ENCODE results near the gene HOMER2. TPM values are rescaled to one million over a fixed set of nuclear protein-coding genes. Genes with fewer than 3 reads are reported as not detected.

Gene HOMER2
- total and polyA plus RNA-seq, 2 experiments from 2014 or later, result 10.8 to 23.9 TPM

GRCh38 chr15:82808634-82809041, 143.9 kb downstream of the HOMER2 start:
- Histone ChIP-seq H3K27ac (ENCODE audit: low read depth) (no peak overlapping the region), H3K9me2 (ENCODE audit: insufficient read depth) (0 out of 2 replicates have a peak, but pooled peaks cover 2% of the 10 kb centered on the region), H4K20me1 (replicated peaks; ENCODE audit: insufficient read depth) (peaks cover 8% of the 10 kb centered on the region; the same call in 1 of the 2 replicates), H3K4me1 (ENCODE audit: insufficient read depth) (peaks cover 18% of the 10 kb centered on the region), H3K4me3 (peak overlapping the region; percentile 77; the same call in 1 of the 2 replicates), H2AFZ (peak overlapping the region; percentile 85), H3K4me2 (peak overlapping the region; percentile 66; the same call in 1 of the 2 replicates), H3K36me3 (ENCODE audit: insufficient read depth) (no peaks in the 10 kb centered on the region), H3K79me2 (replicated peaks; ENCODE audit: insufficient read depth) (peaks cover 7% of the 10 kb centered on the region; the same call in 1 of the 2 replicates), H3F3A (replicated peaks; ENCODE audit: low read depth) (peaks cover 5% of the 10 kb centered on the region; the same call in 1 of the 2 replicates), H3K27me3 (ENCODE audit: insufficient read depth) (peaks cover 5% of the 10 kb centered on the region; the same call in 1 of the 2 replicates)
- peaks cover 22% of the 10 kb centered on the region for H3K4me1 Mint-ChIP-seq
- peak overlapping the region; percentile 72 for H3K4me3 Mint-ChIP-seq
- ATAC-seq, result no peak
- H3K36me3 Mint-ChIP-seq (ENCODE audit: low read depth), result no peaks in the 10 kb centered on the region
- H3K27ac Mint-ChIP-seq, result no peak overlapping the region
- H3K9me3 Mint-ChIP-seq, result no peaks in the 10 kb centered on the region
- no peak for DNase-seq (ENCODE audit: low spot score)
- no peaks in the 10 kb centered on the region for H3K27me3 Mint-ChIP-seq (ENCODE audit: insufficient read depth, low read depth, poor library complexity)
- TF ChIP-seq JUNB (IDR thresholded peaks at IDR 0.05; ENCODE audit: unreplicated experiment) (no peak), REST (IDR thresholded peaks at IDR 0.05; ENCODE audit: unreplicated experiment) (no peak), NANOG (IDR thresholded peaks at IDR 0.05; ENCODE audit: borderline replicate concordance) (no peak), CTCF (conservative IDR thresholded peaks at IDR 0.05; ENCODE audit: low read depth in 2 of 2) (no peak), STAT1 (IDR thresholded peaks at IDR 0.05; ENCODE audit: unreplicated experiment) (no peak), ZNF462 (CRISPR knock-in tag; IDR thresholded peaks at IDR 0.05) (no peak), POLR2AphosphoS5 (IDR thresholded peaks at IDR 0.05; ENCODE audit: low read depth) (no peak)

All from GM23338 (cell line).